Spinal cord (tissue), 10 donors: ENCODE measurements around the gene FAM131C. TPM values are rescaled to one million over a fixed set of nuclear protein-coding genes. Genes with fewer than 3 reads are reported as not detected.
A peak's percentile ranks its signal among the peaks of the same experiment; 100 is the strongest.
"Not testable (repeated sequence)": the region's sequence is repeated elsewhere in the genome, so short reads cannot be mapped to it uniquely, and the experiment has no call there.

Source experiments
- DNase-seq, 6 donors: peaks; one replicate each; pipeline versions ENCODE4 v3.0.0 to v3.0.0-alpha.2; 2013 to 2015; ENCODE audit warnings: low spot score in 6 of 6, low read depth in 4 of 6
- H3K27ac ChIP-seq: one replicate; pipeline ENCODE4 v1.5.1; 2013; ENCODE audit warnings: low read depth, low read length, control low read depth
- H3K27me3 ChIP-seq: one replicate; pipeline ENCODE4 v1.6.1; 2013; ENCODE audit warnings: low read length; ENCODE audit not compliant: control insufficient read depth, insufficient read depth
- H3K36me3 ChIP-seq: one replicate; pipeline ENCODE4 v1.6.1; 2013; ENCODE audit warnings: low read length; ENCODE audit not compliant: control insufficient read depth, insufficient read depth
- H3K4me1 ChIP-seq: one replicate; pipeline ENCODE4 v1.6.1; 2013; ENCODE audit warnings: low read length; ENCODE audit not compliant: control insufficient read depth, insufficient read depth
- H3K4me3 ChIP-seq: one replicate; pipeline ENCODE4 v1.5.1; 2013; ENCODE audit warnings: low read depth, low read length, control low read depth
- H3K9me3 ChIP-seq: one replicate; pipeline ENCODE4 v1.6.1; 2013; ENCODE audit warnings: low read length; ENCODE audit not compliant: control insufficient read depth, insufficient read depth
- WGBS: methylation state at CpG from one replicate; pipeline ENCODE4 v1.1.5; 2013; ENCODE audit warnings: missing lambda C conversion rate; ENCODE audit not compliant: insufficient coverage; 5-methylcytosine and 5-hydroxymethylcytosine counted together
- polyA plus RNA-seq, 2 donors: library from polyadenylated mRNA; unstranded; fragments of 120-200 nt; gene quantifications; one replicate each; pipeline ENCODE4 v1.2.1, GENCODE V29; 2013; ENCODE audit not compliant: insufficient read length in 2 of 2
- total RNA-seq, 2 donors: library from RNA; depleted of rRNA in 1 of 2; stranded (reverse); fragments of 120-200 nt in 1 of 2; fragments of >200 nt in 1 of 2; gene quantifications; one replicate each; pipeline versions ENCODE4 v1.2.3 to v1.2.4, GENCODE V29; 2013 to 2014
- donor health status: healthy.

The FAM131C gene
- total and polyA plus RNA-seq, 4 donors: 1.9 to 26.4 (median 12.6) TPM

- H3K4me1 ChIP-seq: peaks cover 45% of the 10 kb centered on the region
- H3K36me3 ChIP-seq: no peaks in the 10 kb centered on the region
- DNase-seq: no peak
- 96% methylated on average over 5 of the region's 6 CpGs for WGBS
- H3K27ac ChIP-seq: no peak overlapping the region
- H3K4me3 ChIP-seq: no peak overlapping the region
- peaks cover 5% of the 10 kb centered on the region for H3K9me3 ChIP-seq
- H3K27me3 ChIP-seq: no peaks in the 10 kb centered on the region
Observed at GRCh38 chr1:16110456-16110855, 37.0 kb upstream of the FAM131C start.

- H3K4me3 ChIP-seq: no peak overlapping the region
- no peaks in the 10 kb centered on the region for H3K36me3 ChIP-seq
- DNase-seq: no peak
- no peak overlapping the region for H3K27ac ChIP-seq
- WGBS: 100% methylated on average over 1 of the region's 1 CpG
- no peaks in the 10 kb centered on the region for H3K27me3 ChIP-seq
- peaks cover 5% of the 10 kb centered on the region for H3K9me3 ChIP-seq
- H3K4me1 ChIP-seq: peaks cover 36% of the 10 kb centered on the region
Observed at GRCh38 chr1:16109571-16109970, 36.1 kb upstream of the FAM131C start.

- DNase-seq: peak in 1 of 6 donors; percentile 16
- H3K4me1 ChIP-seq: peaks cover 18% of the 10 kb centered on the region
- not testable (repeated sequence) for H3K9me3 ChIP-seq, H3K27ac ChIP-seq, H3K36me3 ChIP-seq, H3K4me3 ChIP-seq, H3K27me3 ChIP-seq
- 63% methylated on average over 4 of the region's 5 CpGs for WGBS
Observed at GRCh38 chr1:16107039-16107438, 33.6 kb upstream of the FAM131C start.

- Histone ChIP-seq H3K9me3 (no peaks in the 10 kb centered on the region), H3K27me3 (no peaks in the 10 kb centered on the region), H3K4me3 (no peak overlapping the region), H3K27ac (no peak overlapping the region), H3K36me3 (no peaks in the 10 kb centered on the region), H3K4me1 (no peaks in the 10 kb centered on the region)
- WGBS: 33% methylated on average over 7 of the region's 9 CpGs
- no peak for DNase-seq
Observed at GRCh38 chr1:16101623-16102022, 28.2 kb upstream of the FAM131C start.

- DNase-seq: no peak
- H3K27ac ChIP-seq: no peak overlapping the region
- H3K36me3 ChIP-seq: no peaks in the 10 kb centered on the region
- H3K9me3 ChIP-seq: no peaks in the 10 kb centered on the region
- H3K27me3 ChIP-seq: no peaks in the 10 kb centered on the region
- H3K4me3 ChIP-seq: no peak overlapping the region
- H3K4me1 ChIP-seq: no peaks in the 10 kb centered on the region
- WGBS: no CpG with 5 or more reads among the region's 1 CpG
Observed at GRCh38 chr1:16099412-16099811, 26.0 kb upstream of the FAM131C start.

GRCh38 chr1:16095447-16095846 lies 22.0 kb upstream of the FAM131C start:
- Histone ChIP-seq H3K36me3 (no peaks in the 10 kb centered on the region), H3K27ac (no peak overlapping the region), H3K27me3 (no peaks in the 10 kb centered on the region)

GRCh38 chr1:16094453-16095158 lies 21.2 kb upstream of the FAM131C start:
- no peak overlapping the region for H3K4me3 ChIP-seq
- no peaks in the 10 kb centered on the region for H3K9me3 ChIP-seq
- no peaks in the 10 kb centered on the region for H3K4me1 ChIP-seq
- no peaks in the 10 kb centered on the region for H3K36me3 ChIP-seq
- H3K27me3 ChIP-seq: no peaks in the 10 kb centered on the region
- 92% methylated on average over 2 of the region's 21 CpGs for WGBS
- H3K27ac ChIP-seq: no peak overlapping the region
- no peak for DNase-seq

More at GRCh38 chr1:16095447-16095846, 22.0 kb upstream of the FAM131C start:
- no peak overlapping the region for H3K4me3 ChIP-seq
- H3K4me1 ChIP-seq: no peaks in the 10 kb centered on the region
- no peak for DNase-seq
- WGBS: 94% methylated on average over 6 of the region's 9 CpGs
- no peaks in the 10 kb centered on the region for H3K9me3 ChIP-seq

GRCh38 chr1:16093611-16094010 lies 20.2 kb upstream of the FAM131C start:
- no peaks in the 10 kb centered on the region for H3K36me3 ChIP-seq
- WGBS: 56% methylated on average over 9 of the region's 9 CpGs
- no peaks in the 10 kb centered on the region for H3K4me1 ChIP-seq

GRCh38 chr1:16092923-16093511 lies 19.6 kb upstream of the FAM131C start:
- 89% methylated on average over 2 of the region's 9 CpGs for WGBS
- Histone ChIP-seq H3K9me3 (no peaks in the 10 kb centered on the region), H3K4me1 (peaks cover 6% of the 10 kb centered on the region), H3K27ac (no peak overlapping the region), H3K36me3 (no peaks in the 10 kb centered on the region), H3K4me3 (no peak overlapping the region), H3K27me3 (no peaks in the 10 kb centered on the region)
- DNase-seq: no peak

More at GRCh38 chr1:16093611-16094010, 20.2 kb upstream of the FAM131C start:
- no peak for DNase-seq
- no peak overlapping the region for H3K27ac ChIP-seq
- H3K4me3 ChIP-seq: no peak overlapping the region
- no peaks in the 10 kb centered on the region for H3K27me3 ChIP-seq
- no peaks in the 10 kb centered on the region for H3K9me3 ChIP-seq
